ENCODE results near the gene RABEP1.
"Not testable (repeated sequence)": the region's sequence is repeated elsewhere in the genome, so short reads cannot be mapped to it uniquely, and the experiment has no call there.

The RABEP1 gene

GRCh38 chr17:5281814-5282641 lies at the start of gene RABEP1:
TSS of gene RABEP1 (plus strand) at chr17:5282284. CDS start at chr17:5282487, 203 bp downstream.
- peak; percentile 95 for DNase-seq (ENCODE audit: low spot score)
- in situ Hi-C loops (cut with MboI; ENCODE audit: low pct_unique_long_range_greater_than_20kb, low sequenced_read_pairs, unreplicated experiment) = no loop called here
- TF ChIP-seq, protein P1, sequence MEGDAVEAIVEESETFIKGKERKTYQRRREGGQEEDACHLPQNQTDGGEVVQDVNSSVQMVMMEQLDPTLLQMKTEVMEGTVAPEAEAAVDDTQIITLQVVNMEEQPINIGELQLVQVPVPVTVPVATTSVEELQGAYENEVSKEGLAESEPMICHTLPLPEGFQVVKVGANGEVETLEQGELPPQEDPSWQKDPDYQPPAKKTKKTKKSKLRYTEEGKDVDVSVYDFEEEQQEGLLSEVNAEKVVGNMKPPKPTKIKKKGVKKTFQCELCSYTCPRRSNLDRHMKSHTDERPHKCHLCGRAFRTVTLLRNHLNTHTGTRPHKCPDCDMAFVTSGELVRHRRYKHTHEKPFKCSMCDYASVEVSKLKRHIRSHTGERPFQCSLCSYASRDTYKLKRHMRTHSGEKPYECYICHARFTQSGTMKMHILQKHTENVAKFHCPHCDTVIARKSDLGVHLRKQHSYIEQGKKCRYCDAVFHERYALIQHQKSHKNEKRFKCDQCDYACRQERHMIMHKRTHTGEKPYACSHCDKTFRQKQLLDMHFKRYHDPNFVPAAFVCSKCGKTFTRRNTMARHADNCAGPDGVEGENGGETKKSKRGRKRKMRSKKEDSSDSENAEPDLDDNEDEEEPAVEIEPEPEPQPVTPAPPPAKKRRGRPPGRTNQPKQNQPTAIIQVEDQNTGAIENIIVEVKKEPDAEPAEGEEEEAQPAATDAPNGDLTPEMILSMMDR (IDR thresholded peaks at IDR 0.05; ENCODE audit: extremely low read depth, insufficient read depth, missing control alignments) = no peak

- in situ Hi-C loops (cut with MboI; ENCODE audit: low pct_unique_long_range_greater_than_20kb, low sequenced_read_pairs, unreplicated experiment); DNase-seq (ENCODE audit: low spot score): not testable (repeated sequence)
Observed at GRCh38 chr17:5233492-5233891, 48.6 kb upstream of the RABEP1 start.

DNA sequence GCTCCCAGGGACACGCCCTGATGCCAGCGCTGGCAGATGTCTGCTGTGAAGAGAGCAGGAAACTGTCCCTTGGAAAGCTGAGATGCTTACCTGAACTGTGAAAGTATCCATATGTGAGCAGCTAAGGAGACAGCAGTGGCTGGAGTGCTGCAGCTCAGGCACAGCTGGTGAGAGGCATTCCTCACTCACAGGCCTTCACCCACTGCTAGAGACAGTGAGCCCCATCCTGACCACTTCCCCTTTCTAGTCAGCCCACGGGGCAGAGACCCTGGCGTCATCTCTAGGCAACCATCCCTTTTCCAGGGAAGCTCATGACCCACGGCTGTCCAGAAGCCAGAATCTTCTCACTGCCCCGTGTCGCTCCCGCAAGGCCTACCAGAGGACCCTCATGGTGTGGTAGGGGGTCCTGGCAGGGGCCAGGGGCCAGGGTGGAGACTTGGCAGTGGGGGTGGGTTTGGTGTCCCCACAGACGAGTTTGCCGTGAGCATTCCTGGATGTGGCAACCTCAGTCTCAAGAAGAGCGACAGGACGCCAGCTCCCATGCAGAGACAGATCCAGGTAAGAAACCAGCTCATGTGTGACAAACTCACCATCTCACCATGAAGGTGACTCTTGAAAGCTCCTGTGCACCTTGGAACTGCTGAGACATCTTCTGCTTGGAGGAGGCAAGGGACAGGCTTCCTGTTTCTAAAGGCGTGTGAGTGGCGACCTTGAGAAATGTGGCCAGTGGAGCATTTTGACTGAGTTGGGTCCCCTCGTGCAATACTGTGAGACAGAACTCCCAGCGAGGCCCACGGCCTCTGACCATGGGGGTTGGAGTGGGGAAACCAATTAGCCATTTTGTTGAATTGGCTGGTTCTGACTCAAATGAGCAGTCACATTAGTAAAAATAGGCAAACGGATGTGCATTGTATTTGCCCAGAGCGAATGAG lies 47.2 kb upstream of the RABEP1 start, which contains the start of gene SCIMP:
TSS of gene SCIMP (minus strand) at position 216 of the 932 bp plus-strand sequence. CDS start at position 111, 105 bp downstream.
- in situ Hi-C loops (cut with MboI; ENCODE audit: low pct_unique_long_range_greater_than_20kb, low sequenced_read_pairs, unreplicated experiment) = loop anchor here (5.0 kb wide), 1 partner anchor 38 kb away; no protein-coding TSS in a partner anchor
- no peak for DNase-seq (ENCODE audit: low spot score)
- TF ChIP-seq, protein P1 (IDR thresholded peaks at IDR 0.05; ENCODE audit: extremely low read depth, insufficient read depth, missing control alignments) = no peak

GRCh38 chr17:5236938-5237540 lies 45.0 kb upstream of the RABEP1 start:
- in situ Hi-C loops (cut with MboI; ENCODE audit: low pct_unique_long_range_greater_than_20kb, low sequenced_read_pairs, unreplicated experiment) = loop anchor here (5.0 kb wide), 1 partner anchor 40 kb away; no protein-coding TSS in a partner anchor
- TF ChIP-seq, protein P1 (IDR thresholded peaks at IDR 0.05; ENCODE audit: extremely low read depth, insufficient read depth, missing control alignments) = no peak
- no peak for DNase-seq (ENCODE audit: low spot score)

DNA sequence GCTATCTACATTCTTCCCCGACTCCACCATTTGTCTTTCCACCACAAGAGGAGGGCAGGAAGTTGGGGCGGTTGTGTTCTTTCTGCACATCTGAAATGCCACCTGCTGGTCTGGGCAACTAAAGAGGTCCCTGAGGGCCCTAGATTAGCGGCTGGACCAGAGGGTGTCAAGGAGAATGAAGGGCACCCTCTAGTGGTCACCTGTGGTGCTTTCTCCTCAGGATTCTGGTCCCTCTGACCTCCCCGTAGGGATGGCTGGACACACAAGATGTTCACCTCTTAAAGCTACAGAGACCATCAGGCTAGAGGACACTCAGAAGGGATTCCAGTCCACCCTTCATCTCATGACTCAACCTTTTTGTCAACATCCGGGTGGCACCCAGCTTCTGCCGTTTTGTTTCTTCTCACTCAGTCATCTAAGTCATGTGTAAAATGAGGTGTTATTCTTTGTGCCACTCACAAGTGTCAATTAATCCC lies 44.5 kb upstream of the RABEP1 start:
- peak; percentile 56 for DNase-seq (ENCODE audit: low spot score)
- in situ Hi-C loops (cut with MboI; ENCODE audit: low pct_unique_long_range_greater_than_20kb, low sequenced_read_pairs, unreplicated experiment) = loop anchor here (5.0 kb wide), 1 partner anchor 40 kb away; no protein-coding TSS in a partner anchor
- TF ChIP-seq, protein P1 (IDR thresholded peaks at IDR 0.05; ENCODE audit: extremely low read depth, insufficient read depth, missing control alignments) = peak; percentile 92

DNA sequence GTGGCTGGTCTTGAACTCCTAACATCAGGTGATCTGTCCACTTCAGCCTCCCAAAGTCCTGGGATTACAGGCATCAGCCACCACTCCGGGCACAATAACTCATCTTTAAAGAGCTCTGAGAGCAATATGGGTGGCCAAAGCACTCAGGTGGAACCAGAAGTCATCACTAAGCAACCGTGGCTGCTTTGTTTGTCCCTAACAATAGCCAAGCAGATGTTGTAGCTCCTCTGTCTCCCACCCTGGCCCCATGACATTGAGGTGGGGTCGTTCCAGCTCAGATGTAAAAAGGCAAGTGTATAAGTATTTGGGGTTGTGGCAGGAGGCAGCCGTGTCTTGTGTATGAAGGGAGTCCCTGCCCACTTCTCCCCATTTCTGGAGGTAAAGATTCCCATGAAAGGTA lies 43.8 kb upstream of the RABEP1 start:
- TF ChIP-seq, protein P1 (IDR thresholded peaks at IDR 0.05; ENCODE audit: extremely low read depth, insufficient read depth, missing control alignments) = no peak
- DNase-seq (ENCODE audit: low spot score) = no peak
- in situ Hi-C loops (cut with MboI; ENCODE audit: low pct_unique_long_range_greater_than_20kb, low sequenced_read_pairs, unreplicated experiment) = loop anchor here (5.0 kb wide), 1 partner anchor 41 kb away; no protein-coding TSS in a partner anchor

GRCh38 chr17:5239769-5240168 lies 42.3 kb upstream of the RABEP1 start:
- in situ Hi-C loops (cut with MboI; ENCODE audit: low pct_unique_long_range_greater_than_20kb, low sequenced_read_pairs, unreplicated experiment) = loop anchor here (5.0 kb wide), 1 partner anchor 42 kb away; no protein-coding TSS in a partner anchor
- DNase-seq (ENCODE audit: low spot score) = not testable (repeated sequence)

All from GM13977 (cell line).